OCI-LY3 (cell line): ENCODE measurements around the gene AIG1.

Experiments used
- CTCF ChIP-seq: fragments of 200-600, 300-600 bp; sonication (generic); IDR thresholded peaks from 2 replicates; pipeline ENCODE4 v1.5.1; 2014; ENCODE audit warnings: antibody characterized with exemption, low read length, low read depth
- EZH2phosphoT487 ChIP-seq: fragments of 200-600 bp; shearing (Covaris generic); IDR thresholded peaks from 2 replicates; pipeline ENCODE4 v1.6.1; 2018; ENCODE audit warnings: antibody characterized with exemption, mixed run types, low read depth

DNA sequence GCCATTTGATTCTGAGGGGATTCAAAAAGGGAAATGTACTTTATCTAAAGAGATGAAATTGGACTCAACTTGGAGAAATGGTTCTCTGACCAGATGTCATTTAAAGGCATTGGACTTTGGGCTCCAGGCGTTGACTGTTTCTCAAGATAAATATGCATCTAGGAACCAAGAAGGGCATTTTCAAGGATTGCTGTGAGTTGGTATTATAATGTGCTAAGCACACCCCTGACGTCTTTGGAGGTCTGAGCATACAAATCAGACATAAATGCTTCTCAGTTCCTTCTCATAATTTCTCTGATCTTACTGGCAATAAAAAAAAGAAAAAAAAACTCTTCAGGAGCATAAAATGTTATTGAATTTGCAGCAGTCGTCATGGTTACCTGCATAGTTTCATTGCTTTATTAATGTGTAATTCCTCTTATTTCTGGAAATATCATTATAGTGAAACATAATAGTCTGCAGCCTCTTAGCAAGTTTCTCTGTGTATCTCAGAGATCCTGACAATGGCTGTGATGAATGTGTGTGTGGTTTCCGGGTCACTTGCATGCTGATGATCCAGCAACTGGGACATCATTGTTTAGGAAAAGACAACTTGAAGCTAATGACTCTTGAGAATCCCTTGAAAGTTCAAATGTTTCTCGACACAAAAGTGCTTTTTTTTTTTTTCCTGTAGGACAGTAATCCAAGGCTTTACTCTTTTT, 136.0 kb downstream of the AIG1 start:
- TF ChIP-seq CTCF = no peak
- no peak for TF ChIP-seq EZH2phosphoT487
